Mammary epithelial cell (primary cell): ENCODE data around the gene MATR3.
"Not testable (repeated sequence)": the region's sequence is repeated elsewhere in the genome, so short reads cannot be mapped to it uniquely, and the experiment has no call there.

ENCODE experiments used
- EZH2 ChIP-seq: IDR thresholded peaks from 2 replicates; pipeline ENCODE4 v1.6.1; 2012; ENCODE audit warnings: low read length, inconsistent platforms, borderline replicate concordance
- TF ChIP-seq, protein P1 (sequence below), 2 donors: IDR thresholded peaks in 1 of 2; conservative IDR thresholded peaks in 1 of 2; 2 replicates each; pipeline ENCODE4 v1.5.1; 2011 to 2012; ENCODE audit warnings: inconsistent platforms in 2 of 2, low read length in 2 of 2, mild to moderate bottlenecking in 2 of 2, control low read depth in 1 of 2, low read depth in 1 of 2; ENCODE audit not compliant: insufficient read depth in 1 of 2; ENCODE audit errors: extremely low read depth in 1 of 2

GRCh38 chr5:139310715-139311186 is 17.2 kb downstream of the MATR3 start:
- TF ChIP-seq, protein P1, sequence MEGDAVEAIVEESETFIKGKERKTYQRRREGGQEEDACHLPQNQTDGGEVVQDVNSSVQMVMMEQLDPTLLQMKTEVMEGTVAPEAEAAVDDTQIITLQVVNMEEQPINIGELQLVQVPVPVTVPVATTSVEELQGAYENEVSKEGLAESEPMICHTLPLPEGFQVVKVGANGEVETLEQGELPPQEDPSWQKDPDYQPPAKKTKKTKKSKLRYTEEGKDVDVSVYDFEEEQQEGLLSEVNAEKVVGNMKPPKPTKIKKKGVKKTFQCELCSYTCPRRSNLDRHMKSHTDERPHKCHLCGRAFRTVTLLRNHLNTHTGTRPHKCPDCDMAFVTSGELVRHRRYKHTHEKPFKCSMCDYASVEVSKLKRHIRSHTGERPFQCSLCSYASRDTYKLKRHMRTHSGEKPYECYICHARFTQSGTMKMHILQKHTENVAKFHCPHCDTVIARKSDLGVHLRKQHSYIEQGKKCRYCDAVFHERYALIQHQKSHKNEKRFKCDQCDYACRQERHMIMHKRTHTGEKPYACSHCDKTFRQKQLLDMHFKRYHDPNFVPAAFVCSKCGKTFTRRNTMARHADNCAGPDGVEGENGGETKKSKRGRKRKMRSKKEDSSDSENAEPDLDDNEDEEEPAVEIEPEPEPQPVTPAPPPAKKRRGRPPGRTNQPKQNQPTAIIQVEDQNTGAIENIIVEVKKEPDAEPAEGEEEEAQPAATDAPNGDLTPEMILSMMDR (conservative IDR thresholded peaks at IDR 0.05 in 1 of 2, IDR thresholded peaks at IDR 0.05 in 1 of 2; ENCODE audit: extremely low read depth in 1 of 2, insufficient read depth in 1 of 2, low read depth in 1 of 2, low read length in 2 of 2): not testable (repeated sequence)
- TF ChIP-seq EZH2: not testable (repeated sequence)
